Left renal cortex interstitium (tissue), 4 donors: ENCODE data around the gene RAET1L. TPM values are rescaled to one million over a fixed set of nuclear protein-coding genes. Genes with fewer than 3 reads are reported as not detected.
"Not testable (repeated sequence)": the region's sequence is repeated elsewhere in the genome, so short reads cannot be mapped to it uniquely, and the experiment has no call there.

Experiments
- DNase-seq, 4 donors: peaks; one replicate each; pipeline ENCODE4 v3.0.0-alpha.2; 2013; ENCODE audit warnings: low read depth in 4 of 4, low spot score in 2 of 4, missing footprints in 1 of 4
- polyA plus RNA-seq, 4 donors: library from polyadenylated mRNA; unstranded; fragments of 120-200 nt; gene quantifications; one replicate each; pipeline ENCODE4 v1.2.1, GENCODE V29; 2013; ENCODE audit not compliant: insufficient read length in 4 of 4

The RAET1L gene
- polyA plus RNA-seq, 4 donors = not detected

DNA sequence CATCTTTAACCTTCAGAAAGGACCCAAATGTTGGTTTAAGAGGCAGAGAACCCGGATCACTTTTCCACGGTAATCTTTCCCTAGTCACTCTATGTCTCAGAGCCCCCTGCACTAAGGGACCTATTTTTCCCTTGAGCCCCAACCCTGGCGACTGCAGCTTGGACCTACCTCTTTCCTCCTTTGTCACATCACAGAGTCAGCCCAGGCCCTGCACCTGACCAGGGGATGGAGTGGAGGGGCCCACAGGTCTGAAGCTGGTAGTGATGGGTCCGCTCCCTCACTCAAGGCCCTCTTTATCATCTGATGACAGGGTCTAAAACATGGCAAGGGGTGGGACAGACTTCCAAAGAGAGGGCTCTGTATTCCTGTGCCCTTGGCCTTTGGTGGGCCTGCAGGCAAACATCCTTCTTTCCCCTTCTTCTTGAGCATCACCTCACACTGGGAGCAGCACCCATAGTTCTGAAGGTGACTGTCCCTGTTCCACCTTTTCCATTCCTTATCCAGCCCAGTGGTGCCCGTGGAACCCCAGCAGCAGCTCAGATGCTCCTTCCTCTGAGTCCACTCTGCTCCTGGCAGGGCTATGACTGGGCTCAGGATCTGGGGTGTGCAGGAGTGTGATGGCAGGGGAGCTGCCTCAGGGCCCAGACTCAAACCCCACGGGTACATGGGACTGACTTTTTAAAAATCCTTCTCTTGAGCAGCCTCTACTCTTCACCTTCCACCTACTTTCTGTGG, 6.3 kb downstream of the RAET1L start:
- DNase-seq = no peak

DNA sequence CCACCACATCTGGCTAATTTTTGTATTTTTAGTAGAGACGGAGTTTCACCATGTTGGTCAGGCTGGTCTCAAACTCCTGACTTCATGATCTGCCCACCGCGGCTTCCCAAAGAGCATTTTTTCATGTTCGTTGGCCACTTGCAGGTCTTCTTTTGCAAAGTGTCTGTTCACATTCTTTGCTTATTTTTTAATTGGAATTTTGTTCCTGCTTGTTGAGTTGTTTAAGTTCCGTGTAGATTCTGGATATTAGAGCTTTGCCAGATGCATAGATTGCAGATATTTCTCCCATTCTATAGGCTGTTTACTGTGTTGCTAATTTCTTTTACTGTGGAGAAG, 8.2 kb downstream of the RAET1L start:
- not testable (repeated sequence) for DNase-seq

DNA sequence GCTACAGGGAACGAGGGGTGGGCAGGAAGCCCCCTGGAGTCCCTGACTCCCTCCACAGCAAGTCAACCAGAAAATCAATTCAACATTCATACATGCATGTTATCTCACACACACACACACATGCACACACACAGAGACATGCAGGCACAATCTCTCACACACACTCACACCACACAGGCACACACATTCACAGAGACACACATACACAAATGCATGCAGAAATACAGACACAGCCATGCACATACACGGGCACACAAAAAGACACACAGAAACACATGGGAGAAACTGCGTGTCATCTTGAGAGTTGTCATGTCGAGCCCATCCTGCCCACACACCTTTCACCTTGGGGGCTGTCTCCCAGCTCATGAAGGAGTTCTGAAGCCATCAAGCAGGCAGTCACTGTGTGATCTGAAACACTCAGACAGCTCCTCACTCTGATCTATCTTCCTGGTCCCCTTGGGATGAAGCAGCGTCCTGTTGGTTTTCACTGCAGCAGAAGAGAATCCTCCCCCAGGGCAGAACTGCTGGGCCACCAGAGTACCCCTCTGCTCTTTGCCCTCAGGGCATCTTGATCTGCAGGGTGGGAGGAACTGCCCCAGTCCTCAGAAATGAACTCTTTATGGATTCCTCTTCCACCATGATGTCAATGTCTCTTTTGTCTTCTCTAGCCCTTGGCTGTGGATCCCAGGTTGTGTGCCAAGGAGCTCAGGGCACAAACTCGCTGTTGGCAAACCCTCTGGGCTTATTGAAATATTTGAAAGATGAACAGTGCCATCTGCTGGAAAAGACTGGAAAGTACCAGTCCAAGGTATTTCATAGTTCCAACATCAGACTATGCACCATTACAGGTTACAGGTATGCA, 8.8 kb downstream of the RAET1L start:
- peak in 2 of 4 donors; percentile 41 to 60 for DNase-seq

DNA sequence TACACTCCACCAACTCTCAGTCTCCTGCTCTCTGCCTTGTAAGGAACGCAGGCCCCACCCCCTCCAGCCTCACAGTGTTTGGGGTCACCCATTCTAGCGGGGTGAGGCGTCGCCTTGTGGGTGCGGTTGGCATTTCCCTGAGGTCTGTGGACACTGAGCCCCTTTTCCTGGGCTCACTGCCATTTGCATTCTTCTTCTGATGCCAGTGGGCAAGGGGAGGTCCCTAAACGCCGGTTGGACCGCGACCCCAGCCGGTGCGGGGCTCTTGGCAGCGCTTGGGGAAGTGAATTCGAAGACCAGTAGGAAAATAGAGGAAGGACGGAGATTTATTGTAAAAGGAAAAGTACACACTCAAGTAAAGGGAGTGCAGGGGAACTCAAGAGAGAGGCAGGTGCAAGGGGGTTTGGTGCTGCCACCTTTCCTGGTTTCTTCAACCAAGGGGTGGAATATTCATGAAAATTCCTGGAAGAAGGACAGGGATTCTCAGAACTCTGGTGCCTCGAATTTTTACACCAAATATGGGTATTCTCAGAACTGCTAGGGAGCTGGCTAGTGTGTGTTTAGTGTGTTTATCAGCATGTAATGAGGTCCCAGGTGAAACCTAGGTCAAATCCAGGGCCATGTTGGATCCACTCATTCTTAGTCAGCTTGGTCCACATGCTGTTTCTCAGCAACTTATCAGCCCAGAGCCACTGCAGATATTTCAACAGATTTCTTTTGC, 9.9 kb downstream of the RAET1L start:
- not testable (repeated sequence) for DNase-seq

DNA sequence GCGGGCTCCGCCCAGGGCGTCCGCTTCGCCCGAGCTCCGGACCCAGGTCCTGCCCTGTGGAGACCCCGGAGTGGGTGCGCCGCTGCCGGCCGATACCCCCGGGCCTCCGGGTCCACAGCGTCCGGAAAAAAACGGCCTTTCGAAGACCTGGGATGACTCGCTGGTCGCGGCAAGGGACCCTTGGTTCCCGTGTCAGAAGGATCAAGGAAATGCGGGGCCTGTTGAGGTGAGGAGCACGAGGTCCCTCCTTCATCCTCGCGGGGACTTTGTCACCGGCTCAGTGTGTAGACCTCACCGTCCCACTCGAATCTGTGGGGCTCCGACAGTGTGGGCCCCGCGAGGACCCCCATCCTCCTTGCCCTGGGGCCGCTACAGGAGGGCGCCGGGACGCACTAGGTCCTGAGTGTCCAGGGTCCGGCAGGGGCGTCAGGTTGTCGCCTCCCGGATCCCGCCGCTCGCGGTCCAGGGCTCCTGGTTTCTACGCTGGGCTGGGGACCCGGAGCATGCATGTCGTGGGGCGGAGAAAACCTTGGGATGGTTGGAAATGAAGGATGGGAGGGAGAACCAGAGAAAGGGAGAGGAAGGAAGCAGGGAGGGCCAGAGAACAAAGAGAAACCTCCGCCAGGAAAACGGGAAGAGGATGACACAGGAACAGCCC, 10.6 kb downstream of the RAET1L start:
- not testable (repeated sequence) for DNase-seq

DNA sequence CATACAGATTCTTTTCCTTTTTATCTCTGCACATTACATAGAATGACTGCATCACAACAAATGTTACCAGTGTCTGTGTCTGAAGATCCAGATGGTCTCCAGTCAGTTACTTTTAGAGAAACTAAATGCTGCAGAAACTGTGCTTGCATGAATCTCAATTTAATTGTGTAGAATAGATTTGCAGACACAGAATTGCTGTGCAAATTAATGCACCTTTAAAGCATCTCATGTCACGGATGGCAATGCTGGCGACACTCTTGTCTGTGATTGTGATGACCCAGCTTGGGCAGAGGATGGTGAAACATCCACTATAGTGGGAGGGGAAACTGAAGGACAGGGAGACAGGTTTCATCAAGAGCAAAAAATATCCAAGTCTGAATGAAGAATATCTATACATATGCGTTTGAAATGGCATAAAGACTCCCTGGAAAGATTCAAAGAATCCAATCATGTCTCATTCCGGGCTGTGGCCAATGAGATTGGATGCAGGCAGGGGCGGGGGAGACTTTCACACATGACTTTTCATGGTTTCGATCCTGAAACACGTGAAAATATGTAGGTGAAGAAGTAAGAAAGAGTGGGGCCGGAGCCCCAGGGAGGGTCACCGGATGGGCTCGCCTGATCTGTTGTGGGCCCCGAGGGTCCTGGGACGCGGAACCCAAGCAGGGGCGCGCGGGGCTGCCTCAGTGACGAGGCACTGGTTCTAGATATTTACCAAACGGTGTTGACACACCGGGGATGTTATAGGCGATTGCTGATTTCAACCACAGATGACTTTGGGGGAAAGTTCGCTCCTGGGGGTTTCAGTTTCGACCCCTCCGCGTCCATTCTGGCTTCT, 11.3 kb downstream of the RAET1L start:
- DNase-seq = not testable (repeated sequence)

DNA sequence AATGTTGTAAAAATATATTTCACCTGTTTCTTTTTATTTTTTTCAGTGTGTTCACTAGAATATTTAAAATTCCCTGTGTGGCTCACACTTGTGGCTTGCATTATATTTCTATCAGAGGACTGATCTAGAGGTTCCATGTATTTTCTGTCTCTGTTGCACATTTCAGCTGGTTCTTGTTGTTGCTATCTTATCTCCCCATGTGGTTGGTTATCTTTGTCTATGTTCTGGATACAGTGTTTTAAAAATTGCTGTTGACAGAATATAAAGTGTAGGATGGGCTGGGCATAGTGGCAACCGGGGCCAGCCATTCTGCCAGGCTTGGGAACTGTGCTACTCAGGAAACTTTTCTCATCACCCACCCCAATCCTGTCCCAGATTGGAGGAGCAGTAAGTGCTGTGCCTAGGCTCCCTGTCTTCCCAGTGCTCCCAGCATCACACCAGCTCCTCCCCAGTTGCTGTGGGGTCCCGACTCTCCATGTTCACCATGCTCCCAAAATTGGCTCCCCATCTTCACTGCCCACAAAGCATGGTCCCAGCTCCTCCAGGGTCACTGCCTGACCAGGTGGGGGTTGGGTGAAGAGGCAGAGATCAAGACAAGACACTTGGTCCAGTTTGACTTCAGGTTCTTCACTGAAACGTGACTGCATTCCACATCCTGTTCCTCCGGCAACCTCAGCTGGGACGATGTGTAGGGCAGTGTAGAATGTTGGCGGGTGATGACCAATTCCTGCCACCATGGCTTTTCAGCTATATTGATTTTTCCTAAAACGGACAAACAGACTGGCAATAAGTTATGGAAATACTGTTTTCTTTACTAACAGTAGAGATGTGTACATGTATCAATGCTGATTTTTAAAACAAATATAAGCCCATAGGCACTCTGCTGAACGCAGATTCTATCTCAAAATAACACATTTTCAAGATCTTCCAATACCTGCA, 12.2 kb downstream of the RAET1L start:
- not testable (repeated sequence) for DNase-seq

DNA sequence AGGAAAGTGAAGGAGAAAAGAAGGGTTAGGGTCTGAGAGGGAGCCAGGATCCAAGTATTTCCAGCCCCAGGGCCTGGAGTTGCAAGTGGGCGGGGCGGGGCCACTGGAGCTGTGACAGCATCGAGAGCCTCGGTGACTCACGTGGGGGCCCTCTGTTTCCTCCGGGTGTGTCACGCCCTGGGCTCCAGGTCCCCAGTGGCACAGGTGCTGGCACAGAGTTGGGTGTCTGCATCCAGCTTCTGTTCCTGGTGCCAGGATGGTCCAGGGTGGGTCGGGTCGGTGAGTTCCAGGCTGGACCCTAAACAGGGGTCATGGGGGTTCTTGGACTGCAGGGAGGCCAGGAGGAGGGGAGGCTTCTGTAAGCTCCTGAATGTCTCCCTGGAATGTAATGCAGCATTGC, 16.7 kb downstream of the RAET1L start:
- no peak for DNase-seq

DNA sequence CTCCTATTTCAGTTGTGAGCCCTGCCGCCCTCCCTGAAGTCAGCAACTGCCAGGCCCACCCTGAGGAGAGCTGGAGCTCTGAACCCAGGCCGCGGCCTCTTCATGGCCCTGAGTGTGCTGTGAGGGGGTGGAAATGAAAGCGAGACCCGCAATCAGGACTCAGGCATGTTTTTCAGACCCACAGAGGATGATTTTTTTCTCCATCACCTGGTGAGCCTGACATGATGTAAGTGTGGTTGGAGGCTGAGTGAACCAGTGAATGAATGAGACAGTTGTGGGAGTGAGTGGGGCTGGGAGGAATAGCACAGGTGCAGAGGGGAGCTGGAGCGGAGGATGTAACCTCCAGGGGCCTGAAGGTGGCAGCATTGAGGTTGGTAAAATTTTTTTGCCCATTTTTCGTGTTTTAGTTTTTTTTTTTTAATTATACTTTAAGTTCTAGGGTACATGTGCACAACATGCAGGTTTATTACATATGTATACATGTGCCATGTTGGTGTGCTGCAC, 18.3 kb downstream of the RAET1L start:
- no peak for DNase-seq

DNA sequence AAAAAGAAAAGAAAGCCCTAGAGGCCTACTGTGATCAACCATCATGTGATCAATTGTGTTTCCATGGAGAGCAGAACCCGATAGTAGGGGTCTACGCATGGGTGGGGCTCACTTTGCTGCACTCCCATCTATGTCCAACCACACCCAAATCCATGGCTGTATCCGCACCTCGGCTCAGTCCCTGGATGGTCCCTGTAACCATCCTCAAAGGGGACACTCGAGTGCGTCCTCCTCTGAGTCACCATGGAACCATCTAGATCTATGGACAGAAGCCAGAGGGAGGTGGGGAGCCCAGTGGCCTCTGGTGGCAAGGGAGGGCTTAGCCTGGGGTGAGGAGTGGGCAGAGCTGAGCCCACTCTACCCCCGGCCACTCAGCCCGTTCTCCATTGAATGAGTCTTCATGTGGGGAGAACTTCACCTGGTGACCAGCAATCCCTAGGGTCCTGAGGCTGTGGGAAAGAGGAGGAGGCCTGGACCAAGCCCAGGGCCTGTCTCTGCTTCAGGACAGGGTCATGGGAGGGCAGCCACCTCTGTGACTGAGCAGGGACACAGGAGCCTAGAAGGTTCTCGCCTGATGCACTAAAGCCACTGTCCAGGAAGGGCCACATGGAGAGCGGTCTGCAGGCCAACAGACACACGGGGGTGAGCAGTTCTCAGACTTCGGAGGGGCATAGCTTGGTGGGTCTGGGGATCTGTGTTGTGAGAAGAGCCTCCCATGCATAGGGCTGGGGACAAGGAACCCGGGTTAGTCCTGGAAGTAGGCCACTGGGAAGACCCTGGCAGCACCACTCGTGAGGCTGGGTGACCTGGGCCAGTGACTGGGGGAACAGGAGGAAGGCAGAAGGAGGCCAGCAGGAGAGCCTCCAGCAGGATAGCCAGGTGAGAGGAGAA, 19.3 kb downstream of the RAET1L start:
- no peak for DNase-seq

DNA sequence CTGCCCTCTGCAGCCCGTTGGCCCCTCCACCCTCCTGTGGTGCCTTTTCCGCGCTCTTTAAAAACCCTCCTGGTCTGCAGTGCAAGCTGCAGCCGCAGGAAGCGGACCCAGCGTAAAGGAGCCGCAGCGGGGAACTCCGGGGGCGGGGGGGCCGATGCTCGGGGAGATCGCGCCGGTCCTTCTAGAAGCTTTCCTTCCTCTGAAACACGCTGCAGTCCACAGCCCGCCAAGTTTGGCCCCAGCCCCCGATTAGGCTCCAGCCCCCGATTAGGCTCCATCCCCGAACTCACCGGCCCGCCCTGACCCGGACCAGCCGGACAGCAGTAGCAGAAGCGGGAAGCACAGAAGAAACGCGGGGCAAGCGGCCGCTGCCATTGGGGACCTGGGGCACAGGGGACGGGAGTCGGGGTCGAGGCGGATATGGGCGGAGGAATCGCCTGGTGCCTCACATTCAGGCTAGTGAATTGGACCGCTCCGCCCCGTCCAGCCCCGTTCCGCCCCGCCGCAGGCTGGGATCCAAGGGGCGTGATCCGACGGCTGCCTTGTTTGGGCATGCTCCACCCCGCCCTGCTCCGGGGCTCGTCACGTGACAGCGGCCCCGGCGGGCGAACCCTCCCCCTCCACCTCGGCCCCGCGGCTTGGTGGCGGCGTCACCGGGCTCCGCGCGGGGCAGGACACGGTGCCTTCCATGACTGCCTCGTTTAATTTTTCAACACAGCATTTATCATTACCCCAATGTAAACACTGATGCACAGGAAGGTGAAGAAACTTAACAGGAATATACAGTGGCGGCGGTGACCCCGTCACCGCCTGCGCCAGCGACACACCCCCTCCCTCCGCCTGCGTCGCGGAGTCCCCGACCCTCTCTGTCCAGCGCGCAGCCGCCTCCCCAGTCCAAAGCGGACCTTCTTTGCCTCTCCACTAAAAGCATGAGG, 20.3 kb downstream of the RAET1L start:
- peak in 3 of 4 donors; percentile 69 to 83 (median 81) for DNase-seq

DNA sequence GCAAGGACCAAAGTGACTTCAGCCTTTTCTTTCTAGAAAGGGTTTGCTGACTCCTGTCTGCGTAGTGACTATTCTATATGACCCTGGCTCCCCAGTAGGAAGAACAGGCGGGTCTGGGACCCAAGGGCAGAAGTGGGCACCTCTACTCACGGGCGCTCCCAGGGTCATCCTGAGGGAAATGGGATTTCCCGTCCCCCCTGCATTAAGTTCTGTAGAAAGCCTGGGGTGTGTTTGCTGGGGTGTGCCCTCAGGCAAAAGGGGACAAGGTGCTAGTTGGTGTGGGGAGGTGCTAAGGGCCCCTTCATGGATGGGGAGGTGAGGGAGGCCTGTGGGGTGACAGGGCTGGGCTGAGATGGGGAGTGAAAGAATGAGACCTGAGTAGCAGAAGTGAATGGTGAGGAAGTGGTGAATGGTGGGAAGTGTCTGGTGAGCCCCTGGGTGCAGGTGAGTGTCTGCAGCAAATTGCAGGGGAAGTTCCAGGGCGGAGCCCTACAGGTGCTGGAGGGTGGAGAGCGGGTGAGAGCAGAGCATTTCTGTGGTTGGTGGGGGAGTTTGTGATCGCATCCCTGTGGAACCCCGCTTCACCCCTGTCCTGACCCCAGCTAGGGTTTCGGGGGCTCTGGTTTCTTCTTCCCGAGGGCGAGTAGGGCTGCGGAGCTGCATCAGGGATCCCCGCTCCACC, 21.1 kb downstream of the RAET1L start:
- DNase-seq = no peak

DNA sequence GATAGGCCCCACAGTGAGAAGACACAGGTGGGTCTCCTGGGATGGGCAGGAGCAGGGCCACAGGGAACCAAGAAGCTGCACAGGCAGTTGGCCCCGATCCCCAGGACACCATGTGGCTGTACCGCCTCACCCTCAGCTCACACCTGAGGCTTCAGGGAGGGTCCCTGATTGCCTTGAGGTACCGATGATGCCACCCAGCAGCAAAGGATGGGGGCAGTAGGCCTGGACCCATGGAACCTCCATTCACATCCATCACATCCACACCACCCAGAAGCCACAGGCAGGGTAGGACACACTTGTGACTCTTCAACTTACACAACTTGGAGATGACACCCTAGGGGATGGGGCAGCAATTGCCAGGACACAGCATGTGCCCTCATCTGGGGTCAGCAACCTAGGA, 21.7 kb downstream of the RAET1L start:
- DNase-seq = not testable (repeated sequence)

DNA sequence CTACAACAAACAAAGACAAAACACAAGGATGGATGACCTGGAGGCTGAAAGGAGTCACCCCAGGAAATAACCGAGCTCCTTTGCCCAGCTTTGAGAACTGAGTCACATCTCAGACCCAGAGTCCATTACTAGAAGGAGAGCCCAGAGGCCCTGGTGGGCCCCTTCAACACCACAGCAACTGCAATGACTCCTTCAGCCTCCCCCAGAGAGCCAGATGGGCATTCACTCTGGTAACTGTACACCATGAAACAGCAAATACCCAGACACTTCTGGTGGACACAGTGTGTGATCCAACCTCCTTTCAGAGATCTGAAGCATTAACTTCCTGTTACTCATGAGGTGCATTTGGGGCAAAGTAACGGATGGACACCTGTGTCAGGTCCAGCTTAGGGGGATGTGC, 22.6 kb downstream of the RAET1L start:
- DNase-seq = no peak

DNA sequence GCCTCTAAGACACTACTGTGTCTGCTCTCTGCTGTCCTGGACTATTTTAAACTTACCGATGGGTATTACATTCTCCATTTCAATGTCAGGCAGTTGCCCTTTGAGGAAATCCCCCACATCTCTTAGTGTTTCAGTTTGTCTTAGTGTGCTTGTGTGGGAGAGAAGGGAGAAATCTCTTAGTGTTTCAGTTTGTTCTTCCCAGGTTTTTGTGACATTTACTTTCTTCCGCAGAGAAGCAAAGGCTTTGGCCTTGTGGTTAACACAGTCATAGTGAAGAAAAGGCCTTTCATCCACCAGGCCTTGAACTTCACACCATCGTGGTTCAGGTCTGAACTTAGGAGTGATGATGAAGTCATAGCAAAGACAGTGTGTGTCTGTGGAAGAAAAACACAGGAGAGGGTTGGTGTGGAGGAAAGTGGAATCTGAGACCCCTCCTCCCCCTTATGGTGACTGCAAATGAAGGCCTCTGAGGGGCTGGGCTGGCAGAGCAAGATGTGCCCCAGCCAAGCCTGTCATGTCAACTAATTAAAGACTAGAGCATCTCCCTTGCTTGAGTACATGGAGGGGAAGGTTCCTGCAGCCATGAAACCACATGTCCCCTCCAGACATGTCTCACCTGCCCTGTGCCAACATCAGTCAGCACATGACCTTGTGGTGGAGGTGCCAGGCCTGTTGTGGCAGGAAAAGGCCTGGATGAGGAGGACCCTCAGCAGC, 23.9 kb downstream of the RAET1L start:
- DNase-seq = no peak
